SW 1271 (cell line): ENCODE measurements around the gene SPATC1L.

ENCODE experiments used
- DNase-seq, 2 experiments: peaks; one replicate each; lab custom pipeline; 2025; lab: John Stamatoyannopoulos, UW

SPATC1L gene

DNA sequence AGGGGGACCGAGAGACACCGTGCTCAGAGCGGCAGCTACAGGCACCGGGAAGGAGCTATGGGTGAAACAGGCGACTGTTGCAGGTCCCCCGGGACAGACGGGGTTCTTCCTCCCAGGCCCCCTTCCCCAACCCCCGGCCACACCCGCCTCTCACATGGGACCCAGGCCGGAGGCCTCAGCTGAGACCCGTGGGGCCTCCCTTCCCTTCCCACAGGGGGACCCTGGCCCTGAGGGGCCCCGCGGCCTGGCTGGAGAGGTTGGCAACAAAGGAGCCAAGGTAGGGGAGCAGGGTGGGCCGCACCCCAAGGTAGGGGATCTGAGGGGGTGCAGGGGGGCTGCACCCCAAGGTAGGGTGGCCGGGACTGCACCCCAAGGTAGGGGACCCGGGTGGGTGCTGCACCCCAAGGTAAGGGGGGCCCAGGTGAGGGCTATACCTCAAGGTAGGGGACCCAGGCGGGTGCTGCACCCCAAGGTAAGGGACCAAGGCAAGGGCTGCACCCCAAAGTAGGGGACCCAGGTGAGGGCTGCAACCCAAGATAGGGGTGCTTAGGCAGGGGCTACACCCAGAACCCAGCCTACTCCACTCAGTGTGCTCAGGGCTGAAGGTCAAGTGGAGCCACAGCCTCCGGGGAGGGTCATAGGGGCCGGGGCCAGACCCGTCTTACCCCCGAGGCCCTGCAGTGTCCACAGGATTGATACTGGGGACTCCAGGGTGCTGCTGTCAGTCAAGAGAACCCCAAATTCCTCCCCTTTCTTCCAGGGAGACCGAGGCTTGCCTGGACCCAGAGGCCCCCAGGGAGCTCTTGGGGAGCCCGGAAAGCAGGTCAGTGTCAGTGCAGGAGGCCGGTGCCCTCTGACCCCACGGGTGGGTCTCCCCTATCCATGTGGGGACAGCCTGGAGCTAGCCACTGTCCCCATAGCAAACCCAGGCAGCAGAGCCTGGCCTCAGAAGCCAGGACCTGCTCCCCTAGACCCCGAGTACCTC is 63.7 kb downstream of the SPATC1L start:
- DNase-seq, result no peak

DNA sequence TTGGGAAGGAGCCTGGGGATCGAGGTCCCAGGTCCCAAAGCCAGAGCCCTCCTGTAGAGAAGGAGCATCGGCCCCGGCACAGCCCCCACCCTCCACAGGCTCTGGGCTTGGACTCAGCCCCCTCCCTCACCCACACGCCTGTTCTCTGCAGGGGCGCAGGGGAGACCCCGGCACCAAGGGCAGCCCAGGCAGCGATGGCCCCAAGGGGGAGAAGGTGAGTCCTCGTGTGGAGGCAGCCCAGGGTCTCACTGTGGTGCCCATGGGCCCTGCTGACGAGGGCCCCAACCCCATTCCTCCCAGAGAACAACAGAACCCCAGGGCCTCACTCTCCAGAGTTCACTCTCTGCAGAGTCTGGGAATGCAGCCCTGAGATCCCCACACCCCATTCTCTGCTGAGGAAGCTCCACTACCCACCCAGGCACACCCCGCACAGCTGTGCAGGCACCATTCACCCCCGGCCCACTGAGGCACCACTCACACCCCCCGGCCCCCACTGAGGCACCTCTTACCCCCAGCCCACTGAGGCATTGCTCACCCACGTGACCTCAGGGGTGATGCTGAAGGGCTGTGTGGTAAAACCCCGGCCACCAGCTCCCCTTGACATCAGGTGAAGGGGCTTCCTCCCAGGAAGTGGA is 64.5 kb downstream of the SPATC1L start:
- DNase-seq, result no peak

DNA sequence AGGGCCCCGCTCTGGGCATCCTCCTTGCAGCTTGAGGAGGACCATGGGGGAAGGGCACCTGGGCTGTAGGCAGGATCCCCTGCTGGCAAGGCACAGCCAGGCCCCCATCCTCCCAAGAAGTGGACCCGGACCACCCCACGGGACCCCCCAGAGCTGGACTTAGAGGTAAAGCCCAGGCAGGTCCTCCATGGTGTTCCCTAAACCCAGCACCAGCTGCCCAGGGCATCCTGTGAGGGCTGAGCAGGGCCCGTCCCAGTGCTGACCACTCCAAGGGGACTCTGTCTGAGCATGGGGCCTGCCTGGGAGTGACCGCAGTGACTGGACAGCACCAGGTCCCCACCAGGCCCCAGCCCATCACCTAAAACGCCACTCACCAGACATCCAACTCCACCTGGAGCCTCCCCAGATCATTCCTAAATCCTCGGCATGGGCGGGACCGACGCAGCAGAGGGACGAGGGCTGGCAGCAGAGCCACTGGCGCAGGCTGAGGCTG is 65.1 kb downstream of the SPATC1L start:
- no peak for DNase-seq

GRCh38 chr21:46118316-46119143 is 65.7 kb downstream of the SPATC1L start:
- no peak for DNase-seq

DNA sequence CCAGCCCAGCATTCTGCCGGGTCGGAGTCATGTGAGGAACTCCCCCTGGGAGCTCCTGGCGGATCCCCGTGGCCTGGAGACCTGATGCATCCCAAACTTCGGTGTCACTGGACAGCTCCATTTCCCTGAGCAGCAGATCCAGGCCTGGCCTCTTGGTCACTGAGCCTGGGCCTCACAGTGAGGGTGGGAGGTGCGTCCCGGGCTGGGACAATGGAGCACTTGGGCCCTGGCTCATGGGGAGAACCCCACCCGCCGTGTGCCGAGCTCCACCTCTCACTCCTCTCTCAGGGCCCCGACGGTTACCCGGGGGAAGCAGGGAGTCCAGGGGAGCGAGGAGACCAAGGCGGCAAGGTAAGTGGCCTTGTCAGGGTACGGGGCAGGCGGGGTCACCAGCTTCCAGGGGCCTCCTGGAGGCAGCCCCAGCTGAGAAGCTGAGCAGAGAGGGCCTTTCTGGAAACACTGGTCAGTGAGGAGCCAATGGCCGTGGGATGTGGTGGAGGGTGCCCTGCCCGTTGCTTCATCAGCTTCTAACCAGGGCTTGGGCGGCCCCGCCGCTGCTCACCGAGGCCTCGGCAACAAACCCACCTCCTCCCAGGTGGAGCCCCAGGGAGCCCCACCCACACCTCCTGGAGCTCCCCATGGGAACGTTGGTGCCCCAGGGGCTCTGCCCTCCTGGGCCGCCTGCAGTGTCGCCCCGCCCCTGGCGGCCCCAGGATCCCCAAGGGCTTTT is 66.5 kb downstream of the SPATC1L start:
- DNase-seq, result no peak

DNA sequence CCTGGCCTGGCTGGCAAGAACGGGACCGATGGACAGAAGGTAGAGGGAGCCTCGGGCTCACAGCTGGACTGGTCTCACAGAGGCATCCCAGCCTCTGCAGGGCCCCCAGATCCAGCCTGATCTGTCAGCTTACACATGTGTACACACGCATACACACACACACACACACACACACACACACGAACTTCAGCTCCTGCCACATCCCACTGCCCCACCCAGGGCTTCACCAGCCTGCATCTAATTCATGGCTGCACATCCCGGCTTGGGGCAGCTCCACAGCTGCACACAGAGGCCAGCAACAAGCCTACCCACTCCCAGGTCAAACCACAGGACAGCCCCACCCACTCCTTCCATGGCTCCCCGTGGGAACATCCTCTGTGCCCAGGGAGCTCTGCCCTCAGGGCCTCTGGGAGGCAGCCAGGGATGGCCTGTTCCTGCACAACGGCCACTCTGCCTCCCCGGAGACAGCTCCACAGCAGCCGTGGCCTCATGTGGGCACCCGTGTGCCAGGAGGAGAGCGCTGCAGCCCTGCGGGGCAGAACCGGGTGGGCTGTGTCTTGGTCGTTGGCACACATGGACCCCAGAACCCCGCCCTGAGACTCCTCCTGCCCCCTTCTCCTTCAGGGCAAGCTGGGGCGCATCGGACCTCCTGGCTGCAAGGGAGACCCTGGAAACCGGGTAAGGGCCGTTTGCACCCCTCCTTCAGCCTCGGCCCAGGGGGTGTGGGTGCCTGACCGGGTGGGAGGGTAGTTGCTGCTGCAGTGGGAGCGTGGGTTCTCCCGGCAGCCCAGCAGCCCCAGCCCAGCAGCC is 67.3 kb downstream of the SPATC1L start:
- no peak for DNase-seq

GRCh38 chr21:46116189-46116775 is 68.0 kb downstream of the SPATC1L start:
- no peak for DNase-seq

DNA sequence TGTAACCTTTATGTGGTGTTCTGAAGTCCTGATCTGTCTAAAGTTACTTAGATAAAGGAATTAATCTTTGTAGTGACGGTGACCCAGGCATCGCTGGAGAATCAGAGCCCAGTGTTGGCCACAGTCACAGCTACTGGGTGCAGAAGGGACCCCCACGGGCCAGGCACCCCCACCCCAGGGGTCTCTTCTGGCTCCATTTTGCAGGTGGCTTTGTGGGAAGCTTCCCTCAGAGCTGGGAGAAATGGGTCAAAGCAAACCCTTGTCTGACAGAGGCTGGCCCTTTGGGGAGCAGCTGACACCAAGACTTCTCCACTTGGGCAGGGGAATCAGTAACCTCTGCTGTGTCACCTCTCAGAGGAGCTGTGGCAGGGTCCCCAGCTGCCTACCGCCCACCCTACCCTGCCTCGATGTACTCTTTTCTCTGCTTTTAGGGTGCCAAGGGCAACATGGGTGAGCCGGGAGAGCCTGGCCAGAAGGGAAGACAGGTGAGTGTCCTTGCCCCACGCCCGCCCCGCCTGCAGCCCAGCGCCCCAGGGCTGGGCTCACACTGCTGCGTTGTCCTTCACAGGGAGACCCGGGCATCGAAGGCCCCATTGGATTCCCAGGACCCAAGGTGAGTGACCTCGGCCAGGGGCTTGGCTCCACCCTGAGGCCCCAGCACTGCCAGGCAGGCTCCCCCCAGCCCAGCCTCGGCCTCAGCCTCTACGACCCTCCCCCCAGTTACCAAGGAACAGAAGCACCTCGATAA is 68.6 kb downstream of the SPATC1L start:
- no peak for DNase-seq

DNA sequence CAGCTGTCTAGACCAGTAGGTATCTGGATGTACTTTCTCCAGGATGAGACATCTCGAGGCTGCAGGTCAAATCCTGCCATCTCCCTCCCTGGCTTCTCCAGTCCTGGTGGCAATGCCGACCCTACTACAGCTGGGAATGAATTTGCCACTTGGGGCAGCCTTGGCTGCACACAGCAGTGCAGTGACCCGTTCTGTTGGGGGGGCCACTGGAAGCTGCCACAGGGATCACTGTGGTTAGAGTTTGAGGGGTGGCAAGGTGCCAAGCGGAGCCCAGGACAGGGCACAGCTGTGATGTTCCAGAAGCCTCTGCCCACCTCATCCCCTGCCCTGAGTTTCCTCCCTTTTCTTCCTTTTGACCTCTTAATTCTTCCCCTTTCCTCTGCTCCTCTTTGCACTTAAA is 69.3 kb downstream of the SPATC1L start:
- no peak for DNase-seq

DNA sequence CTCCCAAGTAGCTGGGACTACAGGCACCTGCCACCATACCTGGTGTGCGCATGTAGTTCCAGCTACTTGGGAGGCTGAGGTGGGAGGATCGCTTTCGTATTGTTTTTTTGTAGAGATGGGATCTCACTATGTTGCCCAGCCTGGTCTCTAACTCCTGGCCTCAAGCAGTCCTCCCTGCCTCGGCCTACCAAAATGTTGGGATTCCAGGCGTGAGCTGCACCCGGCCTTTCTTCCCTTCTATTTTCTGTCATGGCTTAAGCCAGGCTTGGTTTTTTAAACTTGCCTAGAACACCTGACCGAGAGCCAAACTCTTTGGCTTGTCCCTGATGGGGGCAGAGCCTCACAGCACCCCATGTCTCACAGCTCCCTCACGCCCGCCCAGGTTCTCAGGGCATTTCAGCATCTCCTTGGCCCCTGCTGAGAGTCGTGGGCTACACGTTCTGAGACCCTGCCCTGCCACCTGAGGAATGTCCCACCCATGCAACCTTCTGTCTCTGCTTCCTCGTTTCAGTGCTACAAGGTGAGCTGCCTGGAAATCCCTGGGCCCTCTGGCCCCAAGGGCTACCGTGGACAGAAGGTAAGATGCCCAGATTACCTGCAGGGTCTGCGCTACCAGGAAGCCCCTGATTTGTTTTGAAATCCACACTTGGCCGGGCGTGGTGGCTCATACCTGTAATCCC is 70.6 kb downstream of the SPATC1L start:
- DNase-seq, result no peak

DNA sequence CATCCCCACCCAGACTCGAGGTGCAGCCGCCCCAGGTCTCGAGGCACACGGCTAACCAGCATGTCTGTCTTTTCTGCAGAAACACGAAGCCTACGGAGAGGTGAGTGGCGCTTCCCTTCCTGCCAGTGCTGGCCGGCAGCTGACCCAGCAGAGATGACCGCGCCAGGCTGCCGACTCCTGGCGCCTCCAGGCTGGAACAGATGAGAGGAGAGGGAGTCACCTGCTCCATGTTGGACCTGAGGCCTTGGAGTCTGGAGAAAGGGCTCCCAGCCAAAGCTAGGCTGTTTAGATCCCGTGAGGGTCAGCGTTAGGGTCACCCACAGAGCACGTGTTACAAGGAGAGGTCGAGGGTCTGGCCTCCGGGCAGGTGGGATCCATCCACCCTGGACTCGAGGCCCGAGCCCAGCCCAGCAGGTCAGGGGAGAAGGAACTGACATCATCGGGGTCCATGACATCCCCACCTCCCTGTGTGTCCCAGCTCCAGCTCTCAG is 71.5 kb downstream of the SPATC1L start:
- no peak for DNase-seq

DNA sequence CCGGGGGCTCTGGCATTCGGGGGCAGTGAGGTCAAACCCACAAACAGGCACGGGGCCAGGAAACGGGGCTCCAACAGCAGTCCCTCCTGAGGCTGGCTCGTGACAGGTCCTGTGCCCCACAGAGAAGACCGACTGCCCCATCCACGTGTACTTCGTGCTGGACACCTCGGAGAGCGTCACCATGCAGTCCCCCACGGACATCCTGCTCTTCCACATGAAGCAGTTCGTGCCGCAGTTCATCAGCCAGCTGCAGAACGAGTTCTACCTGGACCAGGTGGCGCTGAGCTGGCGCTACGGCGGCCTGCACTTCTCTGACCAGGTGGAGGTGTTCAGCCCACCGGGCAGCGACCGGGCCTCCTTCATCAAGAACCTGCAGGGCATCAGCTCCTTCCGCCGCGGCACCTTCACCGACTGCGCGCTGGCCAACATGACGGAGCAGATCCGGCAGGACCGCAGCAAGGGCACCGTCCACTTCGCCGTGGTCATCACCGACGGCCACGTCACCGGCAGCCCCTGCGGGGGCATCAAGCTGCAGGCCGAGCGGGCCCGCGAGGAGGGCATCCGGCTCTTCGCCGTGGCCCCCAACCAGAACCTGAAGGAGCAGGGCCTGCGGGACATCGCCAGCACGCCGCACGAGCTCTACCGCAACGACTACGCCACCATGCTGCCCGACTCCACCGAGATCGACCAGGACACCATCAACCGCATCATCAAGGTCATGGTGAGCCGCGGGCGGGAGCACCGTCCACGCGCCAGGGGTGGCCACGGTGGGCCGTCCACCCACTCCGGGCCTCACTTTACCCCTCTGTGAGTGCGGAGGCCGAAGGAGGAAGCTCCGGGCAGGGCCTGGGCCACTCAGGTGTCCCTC is 72.2 kb downstream of the SPATC1L start:
- no peak for DNase-seq

DNA sequence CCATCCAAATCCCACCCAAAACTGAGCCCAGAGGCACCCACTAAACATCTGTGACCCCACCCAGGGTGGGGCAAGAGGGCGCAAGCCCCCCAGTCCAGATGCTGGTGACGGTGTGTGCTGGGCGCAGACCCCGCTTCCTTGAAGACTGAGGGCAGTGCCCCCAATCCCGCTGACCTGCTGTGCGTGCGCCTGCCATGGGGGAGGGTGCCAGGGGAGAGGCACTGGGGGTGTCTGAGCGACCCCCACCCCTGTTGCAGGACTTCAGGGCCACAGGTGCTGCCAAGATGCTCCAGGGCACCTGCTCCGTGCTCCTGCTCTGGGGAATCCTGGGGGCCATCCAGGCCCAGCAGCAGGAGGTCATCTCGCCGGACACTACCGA is 73.1 kb downstream of the SPATC1L start:
- no peak for DNase-seq
